Measurements from ENCODE around the gene CDYL.

GRCh38 chr6:4873928-4874327, 97.7 kb downstream of the CDYL start:
- TF ChIP-seq CTCF (conservative IDR thresholded peaks at IDR 0.05) (no peak), EZH2 (IDR thresholded peaks at IDR 0.05; ENCODE audit: low read depth) (no peak)

Measured in PC-9 (cell line).